ENCODE data around the gene SRSF3.

GRCh38 chr6:36627141-36627540 lies 33.0 kb downstream of the SRSF3 start:
- TF ChIP-seq CTCF (IDR thresholded peaks at IDR 0.05; ENCODE audit: poor library complexity, severe bottlenecking) (no peak), RAD21 (conservative IDR thresholded peaks at IDR 0.05) (no peak), TAF1 (IDR thresholded peaks at IDR 0.05; ENCODE audit: low read depth) (no peak), EZH2 (IDR thresholded peaks at IDR 0.05; ENCODE audit: borderline replicate concordance, insufficient read depth, low read length, poor library complexity, severe bottlenecking) (no peak)
